HG03108 (cell line): ENCODE measurements around the gene NUDCD3.
A peak's percentile ranks its signal among the peaks of the same experiment; 100 is the strongest.
"Not testable (repeated sequence)": the region's sequence is repeated elsewhere in the genome, so short reads cannot be mapped to it uniquely, and the experiment has no call there.

Source experiments
- ATAC-seq: cut with Tn5 transposase; IDR thresholded peaks from one replicate; pipeline ENCODE4 v1.9.1; 2021; ENCODE audit warnings: moderate library complexity; ENCODE audit not compliant: unreplicated experiment

Gene NUDCD3

DNA sequence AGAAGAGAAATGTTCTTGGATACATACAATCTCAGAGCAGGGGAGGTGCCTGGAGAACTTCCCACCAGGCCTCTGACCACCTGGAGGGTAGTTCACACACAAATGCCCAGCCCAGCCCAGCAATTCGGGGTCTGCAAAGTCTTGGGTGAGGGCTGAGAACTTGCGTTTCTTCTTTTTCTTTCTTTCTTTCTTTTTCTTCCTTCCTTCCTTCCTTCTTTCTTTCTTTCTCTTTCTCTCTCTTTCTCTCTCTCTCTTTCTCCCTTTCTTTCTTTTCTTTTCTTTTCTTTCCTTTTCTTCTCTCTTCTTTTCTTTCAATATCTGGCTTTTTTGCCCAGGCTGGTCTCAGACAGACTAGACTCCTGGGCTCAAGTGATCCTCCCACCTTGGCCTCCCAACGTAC lies 28.3 kb upstream of the NUDCD3 start:
- ATAC-seq = no peak

GRCh38 chr7:44517175-44517574 lies 26.7 kb upstream of the NUDCD3 start:
- ATAC-seq = no peak

GRCh38 chr7:44515590-44516268 lies 25.3 kb upstream of the NUDCD3 start:
- no peak for ATAC-seq

GRCh38 chr7:44512736-44513135 lies 22.3 kb upstream of the NUDCD3 start:
- no peak for ATAC-seq

- ATAC-seq = no peak
Observed at GRCh38 chr7:44511863-44512468, 21.5 kb upstream of the NUDCD3 start.

- no peak for ATAC-seq
Observed at GRCh38 chr7:44511236-44511635, 20.8 kb upstream of the NUDCD3 start.

DNA sequence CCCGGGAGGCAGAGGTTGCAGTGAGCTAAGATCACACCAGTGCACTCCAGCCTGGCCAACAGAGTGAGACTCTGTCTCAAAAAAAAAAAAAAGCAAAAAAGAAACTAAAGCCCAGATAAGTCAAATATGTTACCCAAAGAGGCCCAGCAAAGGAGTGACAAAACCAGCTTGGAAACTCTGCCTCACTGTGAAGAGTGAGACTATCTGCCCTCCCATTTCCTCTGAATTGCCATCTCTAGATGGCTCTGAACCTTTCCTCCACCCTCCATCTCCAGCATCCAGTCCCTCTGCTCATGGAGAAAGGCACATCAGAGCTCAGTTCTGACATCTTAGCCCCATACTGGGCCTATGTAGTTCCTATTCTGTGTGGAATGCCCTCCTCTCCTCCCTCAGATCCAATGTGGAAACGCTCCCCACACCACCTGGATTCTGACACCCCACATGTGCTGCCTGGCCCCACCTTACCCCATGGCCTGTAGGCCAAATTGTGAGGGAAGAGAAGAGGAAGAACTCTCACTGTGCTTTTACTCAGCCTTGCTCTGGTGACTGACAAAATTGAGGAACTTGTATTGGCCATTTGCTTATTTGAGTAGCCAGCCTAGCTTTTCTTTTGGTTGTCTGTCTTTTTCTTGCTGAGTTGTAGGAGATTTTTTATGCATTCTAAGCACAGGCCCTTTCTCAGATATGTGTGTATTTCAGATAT lies 18.0 kb upstream of the NUDCD3 start:
- no peak for ATAC-seq

GRCh38 chr7:44506592-44507288 lies 16.3 kb upstream of the NUDCD3 start:
- not testable (repeated sequence) for ATAC-seq

GRCh38 chr7:44505595-44505994 lies 15.1 kb upstream of the NUDCD3 start:
- ATAC-seq = no peak

DNA sequence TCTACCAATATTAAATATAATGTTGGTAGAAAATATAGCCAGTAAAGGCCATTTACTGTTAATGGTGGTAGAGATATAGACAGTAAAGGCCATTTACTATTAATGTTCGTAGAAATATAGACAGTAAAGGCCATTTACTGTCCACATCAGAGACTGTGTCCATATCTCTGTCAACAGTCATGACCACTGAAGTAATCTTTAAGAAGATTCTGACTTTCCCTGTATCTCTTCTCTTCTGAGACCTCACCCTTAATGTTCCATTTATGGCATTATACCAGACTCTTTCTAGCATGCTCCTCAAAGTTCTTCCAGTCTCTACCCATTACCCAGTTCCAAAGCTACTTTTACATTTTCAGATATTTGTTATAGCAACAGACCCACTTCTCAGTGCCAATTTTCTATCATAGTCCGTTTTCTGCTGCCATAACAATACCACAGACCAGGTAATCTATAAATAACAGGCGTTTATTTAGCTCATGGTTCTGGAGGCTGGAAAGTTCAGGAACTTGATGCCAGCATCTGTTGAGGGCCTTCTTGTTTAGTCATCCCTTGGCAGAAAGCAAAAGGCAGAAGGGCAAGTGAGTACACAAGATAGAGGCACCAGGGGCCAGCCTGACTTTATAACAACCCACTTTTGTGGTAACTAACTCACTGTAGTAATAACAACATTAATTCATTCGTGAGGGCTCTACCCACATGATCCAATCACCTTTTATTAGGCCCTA lies 7.9 kb upstream of the NUDCD3 start:
- ATAC-seq = no peak

DNA sequence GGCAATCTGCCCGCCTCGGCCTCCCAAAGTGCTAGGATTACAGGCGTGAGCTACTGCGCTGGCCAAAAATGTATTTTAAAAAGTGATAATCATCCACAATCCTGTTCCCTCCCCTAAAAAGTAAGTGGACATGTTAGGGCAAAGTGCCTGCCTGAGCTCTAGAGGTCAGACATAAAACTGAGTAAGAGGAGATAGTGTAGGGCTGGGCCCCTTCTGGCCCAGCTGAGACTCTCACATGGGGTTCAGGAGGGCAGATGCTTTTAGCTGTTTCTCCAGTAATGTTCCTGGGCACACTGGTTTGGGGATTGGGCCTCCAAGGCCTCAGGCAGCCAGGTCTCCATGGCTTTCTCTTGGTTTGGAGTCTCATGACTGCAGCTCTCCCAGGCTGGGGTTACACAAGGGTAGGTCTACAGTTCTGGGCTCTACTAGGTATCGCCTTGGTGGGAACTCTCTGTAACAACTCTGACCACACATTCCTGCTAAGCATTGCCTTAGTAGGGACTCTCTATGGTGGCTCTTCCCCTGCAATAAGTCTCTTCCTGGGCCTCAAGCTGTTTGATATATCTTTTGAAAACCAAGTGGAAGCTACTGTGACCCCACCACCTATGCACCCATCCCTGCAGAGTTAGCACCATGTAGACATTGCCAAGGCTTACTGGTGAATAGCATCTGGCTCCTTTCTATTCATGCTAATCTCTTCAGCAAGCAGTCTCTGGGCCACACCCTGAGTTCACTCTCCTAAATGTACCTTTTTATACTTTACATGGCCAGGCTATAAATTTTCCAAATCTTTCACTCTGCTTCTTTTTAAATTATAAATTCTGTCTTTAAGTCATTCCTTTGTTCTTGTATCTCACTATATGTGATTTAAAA lies 6.9 kb upstream of the NUDCD3 start:
- ATAC-seq = no peak

DNA sequence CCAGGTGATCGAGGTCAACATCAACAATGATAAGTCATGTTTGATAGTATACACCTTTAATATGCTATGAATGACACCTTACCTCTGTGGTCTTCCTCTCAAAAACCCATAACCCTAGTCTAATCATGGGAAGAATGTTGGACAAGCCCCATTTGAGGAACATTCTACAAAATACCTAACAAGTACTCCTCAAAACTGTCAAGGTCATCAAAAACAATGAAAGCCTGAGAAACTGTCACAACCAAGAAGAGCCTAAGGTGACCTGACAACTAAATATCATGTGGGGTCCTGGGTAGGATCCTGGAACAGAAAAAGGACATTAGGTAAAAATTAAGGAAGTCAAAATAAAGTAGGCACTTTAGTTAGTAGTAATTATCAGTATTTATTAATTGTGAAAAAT lies 5.9 kb upstream of the NUDCD3 start:
- ATAC-seq = no peak

- no peak for ATAC-seq
Observed at GRCh38 chr7:44494960-44495359, 4.5 kb upstream of the NUDCD3 start.

DNA sequence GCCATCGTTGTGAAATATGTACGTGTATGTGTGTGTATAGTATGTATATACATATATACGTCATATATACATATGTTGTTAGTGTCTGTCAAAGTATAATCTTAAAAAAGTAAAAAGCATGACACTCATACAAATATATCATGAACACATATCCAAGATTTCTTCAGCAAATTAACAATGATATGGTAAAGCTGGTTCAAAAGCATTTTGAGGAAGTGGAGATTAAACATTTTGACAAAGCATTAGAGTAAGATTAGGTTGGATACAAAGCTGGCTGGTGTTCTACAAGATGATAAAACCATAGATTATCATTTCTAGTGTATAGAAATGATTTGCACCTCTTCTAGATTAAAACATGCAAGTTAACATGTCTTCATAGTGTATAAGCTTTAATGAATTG lies 771 bp upstream of the NUDCD3 start:
- no peak for ATAC-seq

- peak; percentile 15 for ATAC-seq
Observed at GRCh38 chr7:44489955-44490350, 505 bp downstream of the NUDCD3 start.

DNA sequence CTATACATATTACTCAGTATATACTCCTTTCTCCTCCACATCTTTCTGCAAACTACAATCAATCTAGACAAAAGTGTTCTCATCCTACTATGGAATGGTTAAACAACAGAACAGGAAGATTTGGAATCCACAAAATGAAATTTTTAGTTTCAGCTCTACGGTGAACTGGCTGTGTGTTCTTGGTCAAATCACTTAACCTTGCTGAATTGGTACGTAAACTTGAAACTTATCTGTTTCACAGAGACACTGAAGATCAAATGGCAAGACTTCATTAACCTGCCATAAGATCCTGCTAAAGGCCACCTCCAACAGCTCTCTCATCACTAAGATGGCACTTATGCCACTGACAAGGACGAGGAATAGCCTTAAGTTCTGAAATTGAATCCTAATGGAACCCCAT lies 1.5 kb downstream of the NUDCD3 start:
- ATAC-seq = no peak

DNA sequence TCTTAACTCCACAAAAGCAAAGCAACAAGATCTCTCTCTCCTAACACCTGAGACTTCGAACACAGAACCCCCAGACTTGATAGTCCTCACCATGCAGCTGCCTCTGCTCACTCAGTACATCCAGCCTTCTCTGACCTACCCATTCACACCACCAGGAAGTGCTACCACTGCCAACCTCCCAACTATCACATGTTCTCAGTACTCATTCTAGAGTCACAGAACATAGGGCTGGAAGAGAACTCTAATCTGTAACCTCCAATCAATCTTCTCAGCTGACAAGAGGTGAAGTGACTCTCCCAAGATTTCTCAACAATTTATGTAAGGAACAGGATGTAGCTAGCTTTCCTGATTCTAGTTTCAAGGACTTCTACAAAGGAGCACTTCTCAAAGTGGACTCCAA lies 3.8 kb downstream of the NUDCD3 start:
- ATAC-seq = no peak

GRCh38 chr7:44486001-44486400 lies 4.5 kb downstream of the NUDCD3 start:
- no peak for ATAC-seq

DNA sequence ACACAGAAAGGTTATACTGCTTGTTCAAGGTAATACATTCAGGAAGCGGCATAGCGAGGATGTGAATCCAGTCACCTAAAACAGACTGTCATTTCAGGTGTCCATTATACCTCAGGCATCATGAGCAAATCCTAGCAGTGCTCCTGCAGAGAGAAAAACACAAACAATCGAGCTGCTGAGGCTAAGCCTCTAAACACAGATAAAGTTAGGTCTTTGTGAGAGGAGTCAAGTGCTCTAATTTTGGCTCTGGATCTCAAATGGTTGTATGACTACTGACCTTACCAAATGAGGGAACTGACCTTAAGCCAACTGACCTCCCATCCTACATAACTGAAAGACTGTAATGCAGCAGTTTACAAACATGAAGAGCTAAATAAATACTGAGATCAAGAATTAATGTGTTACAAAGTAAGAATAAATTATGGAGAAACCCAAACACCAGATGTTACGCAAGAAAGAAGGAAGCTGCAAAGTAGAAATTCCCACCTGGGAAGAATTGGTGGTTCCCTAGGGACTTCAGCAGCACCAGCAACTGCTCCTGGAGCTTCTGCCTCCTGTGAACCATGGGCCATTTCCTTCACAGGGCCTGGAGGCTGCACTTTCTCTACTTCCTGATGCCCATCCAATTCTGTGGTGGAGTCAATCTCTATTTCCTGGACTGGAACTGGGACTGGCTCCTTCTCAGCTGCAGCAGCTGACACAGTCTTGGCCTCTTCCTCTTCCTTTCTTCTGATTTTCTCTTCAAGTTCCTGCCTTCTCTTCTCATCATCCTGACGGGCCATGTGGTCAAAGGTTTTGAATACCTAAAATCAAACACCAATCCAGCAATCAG lies 5.8 kb downstream of the NUDCD3 start:
- ATAC-seq = no peak
